H9 (cell line): ENCODE measurements around the gene SKIL. TPM values are rescaled to one million over a fixed set of nuclear protein-coding genes. Genes with fewer than 3 reads are reported as not detected.

Experiments used
- DNase-seq: peaks from one replicate; pipeline ENCODE4 v3.0.0-alpha.2; 2017
- H2AFZ ChIP-seq: one replicate; pipeline ENCODE4 v1.6.1; 2013; ENCODE audit warnings: mild to moderate bottlenecking, low read length, control low read depth, moderate library complexity
- H2AK5ac ChIP-seq: 2 replicates; pipeline ENCODE4 v1.6.1; 2013; ENCODE audit warnings: low read length, control low read depth, mixed read lengths; ENCODE audit not compliant: insufficient read length
- H2BK120ac ChIP-seq: one replicate; pipeline ENCODE4 v1.6.1; 2013; ENCODE audit warnings: low read depth, mild to moderate bottlenecking, low read length, control low read depth, inconsistent platforms; ENCODE audit not compliant: poor library complexity, severe bottlenecking
- H2BK12ac ChIP-seq: 2 replicates; pipeline ENCODE4 v1.6.1; 2013; ENCODE audit warnings: low read length, control low read depth, mixed read lengths, low read depth; ENCODE audit not compliant: insufficient read length
- H2BK15ac ChIP-seq: 2 replicates; pipeline ENCODE4 v1.6.1; 2013; ENCODE audit warnings: low read depth, low read length, control low read depth
- H2BK20ac ChIP-seq: one replicate; pipeline ENCODE4 v1.6.1; 2013; ENCODE audit warnings: low read depth, mild to moderate bottlenecking, low read length, control low read depth, inconsistent platforms; ENCODE audit not compliant: poor library complexity, severe bottlenecking
- H2BK5ac ChIP-seq: 2 replicates; pipeline ENCODE4 v1.6.1; 2013; ENCODE audit warnings: low read length, control low read depth, mixed read lengths; ENCODE audit not compliant: insufficient read length
- H3K14ac ChIP-seq: 2 replicates; pipeline ENCODE4 v1.6.1; 2013; ENCODE audit warnings: low read length, control low read depth; ENCODE audit not compliant: insufficient read depth
- H3K18ac ChIP-seq: 2 replicates; pipeline ENCODE4 v1.6.1; 2013; ENCODE audit warnings: low read depth, mild to moderate bottlenecking, mixed read lengths, low read length, control low read depth; ENCODE audit not compliant: insufficient read length
- H3K23ac ChIP-seq: 2 replicates; pipeline ENCODE4 v1.6.1; 2013; ENCODE audit warnings: low read length, control low read depth, mixed read lengths, low read depth; ENCODE audit not compliant: insufficient read length
- H3K23me2 ChIP-seq: 2 replicates; pipeline ENCODE4 v1.6.1; 2013; ENCODE audit warnings: low read depth, mild to moderate bottlenecking, mixed read lengths, low read length, control low read depth; ENCODE audit not compliant: insufficient read length, poor library complexity, severe bottlenecking
- H3K27ac ChIP-seq: 2 replicates; pipeline ENCODE4 v1.5.1; 2013; ENCODE audit warnings: low read length, control low read depth, mixed read lengths, low read depth; ENCODE audit not compliant: insufficient read length
- H3K27me3 ChIP-seq: 2 replicates; pipeline ENCODE4 v1.6.1; 2013; ENCODE audit warnings: low read length, control low read depth, inconsistent platforms; ENCODE audit not compliant: insufficient read depth
- H3K4ac ChIP-seq: 2 replicates; pipeline ENCODE4 v1.6.1; 2013; ENCODE audit warnings: low read depth, mild to moderate bottlenecking, control low read depth, inconsistent platforms, low read length, moderate library complexity
- H3K4me1 ChIP-seq: 2 replicates; pipeline ENCODE4 v1.6.1; 2013; ENCODE audit warnings: low read length, control low read depth, inconsistent platforms; ENCODE audit not compliant: insufficient read depth
- H3K4me2 ChIP-seq: 2 replicates; pipeline ENCODE4 v1.6.1; 2013; ENCODE audit warnings: low read length, control low read depth, mixed read lengths; ENCODE audit not compliant: insufficient read length, insufficient read depth
- H3K56ac ChIP-seq: 2 replicates; pipeline ENCODE4 v1.6.1; 2013; ENCODE audit warnings: low read depth, mild to moderate bottlenecking, mixed read lengths, low read length, control low read depth; ENCODE audit not compliant: insufficient read length
- H3K79me1 ChIP-seq: 2 replicates; pipeline ENCODE4 v1.6.1; 2013; ENCODE audit warnings: low read depth, mild to moderate bottlenecking, moderate library complexity, low read length, control low read depth, inconsistent platforms; ENCODE audit not compliant: insufficient read depth, poor library complexity, severe bottlenecking
- H3K79me2 ChIP-seq: 2 replicates; pipeline ENCODE4 v1.6.1; 2013; ENCODE audit warnings: low read length, control low read depth, inconsistent platforms; ENCODE audit not compliant: insufficient read depth
- H3K9ac ChIP-seq: 2 replicates; pipeline ENCODE4 v1.6.1; 2013; ENCODE audit warnings: low read length, control low read depth, mixed read lengths; ENCODE audit not compliant: insufficient read length; ENCODE audit errors: extremely low read depth
- H3K9me3 ChIP-seq: one replicate; pipeline ENCODE4 v1.6.1; 2013; ENCODE audit warnings: low read depth, low read length, inconsistent platforms; ENCODE audit not compliant: control insufficient read depth
- H3T11ph ChIP-seq: one replicate; pipeline ENCODE4 v1.6.1; 2013; ENCODE audit warnings: mild to moderate bottlenecking, low read length, control low read depth, inconsistent platforms
- H4K20me1 ChIP-seq: one replicate; pipeline ENCODE4 v1.6.1; 2013; ENCODE audit not compliant: control insufficient read depth, insufficient read length, insufficient read depth
- H4K5ac ChIP-seq: 2 replicates; pipeline ENCODE4 v1.6.1; 2013; ENCODE audit warnings: low read depth, mild to moderate bottlenecking, mixed read lengths, low read length, control low read depth; ENCODE audit not compliant: insufficient read length
- H4K8ac ChIP-seq: replicated peaks from 2 replicates; pipeline ENCODE4 v1.6.1; 2013; ENCODE audit warnings: low read length, control low read depth, mixed read lengths, low read depth; ENCODE audit not compliant: insufficient read length
- H4K91ac ChIP-seq: 2 replicates; pipeline ENCODE4 v1.6.1; 2013; ENCODE audit warnings: low read depth, mild to moderate bottlenecking, moderate library complexity, mixed read lengths, low read length, control low read depth; ENCODE audit not compliant: insufficient read length
- H3K27ac Mint-ChIP-seq, 3 experiments: 2 replicates in 2 of 3; 3 replicates in 1 of 3; pipeline ENCODE4 v1.8.0; 2020 to 2021; ENCODE audit warnings: mixed read lengths in 3 of 3, mild to moderate bottlenecking in 1 of 3, moderate library complexity in 1 of 3
- H3K27me3 Mint-ChIP-seq: 2 replicates; pipeline ENCODE4 v1.8.0; 2021; ENCODE audit warnings: low read depth, mild to moderate bottlenecking, moderate library complexity, mixed read lengths
- H3K36me3 Mint-ChIP-seq, 3 experiments: 2 replicates in 2 of 3; 3 replicates in 1 of 3; pipeline ENCODE4 v1.8.0; 2020 to 2021; ENCODE audit warnings: low read depth in 3 of 3, mixed read lengths in 3 of 3; ENCODE audit not compliant: insufficient read depth in 1 of 3
- H3K4me1 Mint-ChIP-seq, 2 experiments: 2 replicates each; pipeline ENCODE4 v1.8.0; 2020; ENCODE audit warnings: mixed read lengths in 2 of 2
- H3K4me3 Mint-ChIP-seq, 2 experiments: 2 replicates in 1 of 2; 3 replicates in 1 of 2; pipeline ENCODE4 v1.8.0; 2020 to 2021; ENCODE audit warnings: mild to moderate bottlenecking in 2 of 2, mixed read lengths in 2 of 2, moderate library complexity in 1 of 2
- H3K9me3 Mint-ChIP-seq, 2 experiments: 2 replicates in 1 of 2; 3 replicates in 1 of 2; pipeline ENCODE4 v1.8.0; 2020; ENCODE audit warnings: mild to moderate bottlenecking in 2 of 2, mixed read lengths in 2 of 2, moderate library complexity in 1 of 2
- CTCF ChIP-seq: fragments of 200-600 bp; sonication (generic); conservative IDR thresholded peaks from 3 replicates; pipeline ENCODE4 v1.8.0; 2021; ENCODE audit warnings: antibody characterized with exemption, mild to moderate bottlenecking
- WGBS: extraction: QIAGEN DNeasy Blood & Tissue Kit; methylation state at CpG from one replicate; pipeline ENCODE4 v1.1.7; 2013; ENCODE audit warnings: missing lambda C conversion rate, low lambda C conversion rate, mixed read lengths; ENCODE audit not compliant: insufficient read length; ENCODE audit errors: extremely low coverage; 5-methylcytosine and 5-hydroxymethylcytosine counted together
- total RNA-seq: library from RNA; stranded (reverse); gene quantifications from 2 replicates; pipeline ENCODE4 v1.2.1, GENCODE V29; 2021

SKIL gene
- total RNA-seq, 1 experiment from 2014 or later: 170 TPM

GRCh38 chr3:170346481-170347392 lies 10.8 kb upstream of the SKIL start:
- no peak overlapping the region for H3K9ac ChIP-seq
- H3K56ac ChIP-seq: no peak overlapping the region
- H3K18ac ChIP-seq: no peak overlapping the region
- no peak overlapping the region for H3K4me2 ChIP-seq
- H4K8ac ChIP-seq: no peak overlapping the region
- no peaks in the 10 kb centered on the region for H3K79me2 ChIP-seq
- no peak overlapping the region for H2BK120ac ChIP-seq
- no peak overlapping the region for H2BK15ac ChIP-seq
- no peak overlapping the region for H2BK12ac ChIP-seq
- no peaks in the 10 kb centered on the region for H4K20me1 ChIP-seq
- WGBS: no CpG with 5 or more reads among the region's 12 CpGs
- no peak for TF ChIP-seq CTCF
- no peak for DNase-seq
- no peak overlapping the region for H3K27ac ChIP-seq
- H3K23me2 ChIP-seq: no peaks in the 10 kb centered on the region
- no peaks in the 10 kb centered on the region for H3K9me3 ChIP-seq
- H4K91ac ChIP-seq: no peak overlapping the region
- H4K5ac ChIP-seq: no peak overlapping the region
- no peak overlapping the region for H2AK5ac ChIP-seq
- H3K23ac ChIP-seq: no peak overlapping the region
- H3K4ac ChIP-seq: no peak overlapping the region
- H3K4me1 ChIP-seq: no peaks in the 10 kb centered on the region
- H3K27me3 ChIP-seq: no peaks in the 10 kb centered on the region
- Mint-ChIP-seq H3K4me1 (peaks cover 21 to 23% of the 10 kb centered on the region in 2 experiments), H3K27me3 (no peaks in the 10 kb centered on the region; the same call in 1 of the 2 replicates), H3K9me3 (peaks cover 10 to 14% of the 10 kb centered on the region in 2 experiments), H3K27ac (no peak overlapping the region), H3K4me3 (no peak overlapping the region), H3K36me3 (peaks cover 0 to 4% (median 0%) of the 10 kb centered on the region in 3 experiments; a peak in 2 of 7 replicates)
- H3K79me1 ChIP-seq: no peaks in the 10 kb centered on the region
- no peak overlapping the region for H2BK5ac ChIP-seq
- no peak overlapping the region for H3K14ac ChIP-seq
- no peak overlapping the region for H3T11ph ChIP-seq
- no peak overlapping the region for H2AFZ ChIP-seq
- H2BK20ac ChIP-seq: no peak overlapping the region
